Measurements from ENCODE around the gene GLE1. TPM values are rescaled to one million over a fixed set of nuclear protein-coding genes. Genes with fewer than 3 reads are reported as not detected.

Gene GLE1
- total and polyA plus RNA-seq, 2 donors (not counting 3 experiments of a cell fraction or from before 2014, with no cell fraction given): 13.0 to 22.6 TPM

DNA sequence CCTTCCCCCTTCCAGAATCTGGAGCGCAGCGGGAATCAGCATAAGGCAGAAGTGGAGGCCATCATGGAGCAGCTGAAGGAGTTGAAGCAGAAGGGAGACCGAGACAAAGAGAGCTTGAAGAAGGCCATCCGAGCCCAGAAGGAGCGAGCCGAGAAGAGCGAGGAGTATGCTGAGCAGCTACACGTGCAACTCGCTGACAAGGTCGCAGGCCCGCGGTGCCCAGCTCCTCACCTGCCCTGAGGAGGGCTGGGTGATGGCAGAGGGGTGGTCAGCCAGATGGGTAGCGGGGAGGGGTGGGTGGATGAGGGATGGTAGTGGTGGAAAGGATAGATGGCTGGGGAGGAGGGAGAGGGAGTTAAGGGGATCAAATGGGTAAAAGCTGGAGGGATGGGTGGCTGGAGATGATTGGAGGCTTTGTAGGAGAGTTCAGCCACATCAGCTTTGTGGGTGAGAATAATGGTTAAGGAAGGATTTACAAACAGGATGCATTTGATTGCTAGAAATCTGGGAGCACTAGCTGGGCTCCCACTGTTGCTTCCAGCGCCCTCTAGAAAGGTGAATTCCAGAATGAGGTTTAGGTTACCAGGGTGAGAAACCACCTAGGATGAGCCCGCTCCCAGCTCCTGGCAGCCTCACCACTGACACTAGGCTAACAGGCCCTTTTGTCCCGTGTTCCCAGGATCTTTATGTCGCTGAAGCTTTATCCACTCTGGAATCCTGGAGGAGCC, 19.7 kb upstream of the GLE1 start:
- Histone ChIP-seq H3K36me3 (ENCODE audit: control insufficient read depth in 2 of 2, extremely low read depth in 1 of 2, insufficient read depth in 2 of 2, low read length in 2 of 2) (peaks cover 10 to 32% of the 10 kb centered on the region in 2 experiments), H3K9me1 (replicated peaks; ENCODE audit: control insufficient read depth, extremely low read depth, insufficient read depth, low read length) (no peaks in the 10 kb centered on the region), H3K4me2 (ENCODE audit: insufficient read depth, low read length) (no peak overlapping the region), H3K27me3 (ENCODE audit: control insufficient read depth in 2 of 2, insufficient read depth in 2 of 2, low read length in 2 of 2) (no peaks in the 10 kb centered on the region), H3K4me3 (replicated peaks in 1 of 3; ENCODE audit: insufficient read depth in 1 of 3, low read depth in 1 of 3, low read length in 3 of 3) (no peak overlapping the region), H3K4me1 (ENCODE audit: control insufficient read depth, extremely low read depth, insufficient read depth, low read length) (no peaks in the 10 kb centered on the region), H3K9ac (replicated peaks; ENCODE audit: extremely low read depth, insufficient read depth, low read length) (no peak overlapping the region), H3K79me2 (ENCODE audit: control insufficient read depth, insufficient read depth, low read length) (no peaks in the 10 kb centered on the region), H3K9me3 (replicated peaks; ENCODE audit: control insufficient read depth, insufficient read depth, low read length) (no peaks in the 10 kb centered on the region), H3K27ac (ENCODE audit: insufficient read depth, low read depth, low read length) (no peak overlapping the region), H2AFZ (ENCODE audit: low read depth, low read length) (no peak overlapping the region), H4K20me1 (replicated peaks; ENCODE audit: control insufficient read depth, extremely low read depth, insufficient read depth, low read length) (no peaks in the 10 kb centered on the region)
- dilution Hi-C loops (cut with MboI; ENCODE audit: extremely low pct_ligation_motif_present, low sequenced_read_pairs): no loop called here
- FAIRE-seq: no peak
- no peak for DNase-seq (ENCODE audit: low read depth, low spot score)
- BruUV-seq (replicated peaks): no TSS peak
- intact Hi-C loops (cut with micrococcal nuclease): no loop called here
- ChIA-PET CTCF (interaction anchor here (0.6 to 1.3 kb wide), 3 partner anchors 16 to 688 kb away, joined by 3 to 6 read pairs (median 3); no protein-coding TSS in a partner anchor), POLR2A (interaction anchor here (0.6 to 1.8 kb wide), 3 partner anchors 10 to 420 kb away, joined by 3 to 4 read pairs (median 3); no protein-coding TSS in a partner anchor)
- TF ChIP-seq POLR2A (IDR thresholded peaks at IDR 0.05; ENCODE audit: low read depth, low read length) (no peak), GATA2 (IDR thresholded peaks at IDR 0.05; ENCODE audit: insufficient read depth, insufficient read length, low read depth, low read length) (no peak), MYC (IDR thresholded peaks at IDR 0.05; ENCODE audit: low read depth, low read length) (no peak), EZH2 (IDR thresholded peaks at IDR 0.05; ENCODE audit: borderline replicate concordance, low read depth, low read length, severe bottlenecking) (no peak), JUN (IDR thresholded peaks at IDR 0.05; ENCODE audit: borderline replicate concordance, insufficient read depth, insufficient read length, low read depth) (no peak), POLR2AphosphoS5 (IDR thresholded peaks at IDR 0.05; ENCODE audit: insufficient read depth, low read depth, low read length) (no peak), FOS (IDR thresholded peaks at IDR 0.05; ENCODE audit: borderline replicate concordance, insufficient read depth, low read length) (no peak)
- TF ChIP-seq, protein P1, sequence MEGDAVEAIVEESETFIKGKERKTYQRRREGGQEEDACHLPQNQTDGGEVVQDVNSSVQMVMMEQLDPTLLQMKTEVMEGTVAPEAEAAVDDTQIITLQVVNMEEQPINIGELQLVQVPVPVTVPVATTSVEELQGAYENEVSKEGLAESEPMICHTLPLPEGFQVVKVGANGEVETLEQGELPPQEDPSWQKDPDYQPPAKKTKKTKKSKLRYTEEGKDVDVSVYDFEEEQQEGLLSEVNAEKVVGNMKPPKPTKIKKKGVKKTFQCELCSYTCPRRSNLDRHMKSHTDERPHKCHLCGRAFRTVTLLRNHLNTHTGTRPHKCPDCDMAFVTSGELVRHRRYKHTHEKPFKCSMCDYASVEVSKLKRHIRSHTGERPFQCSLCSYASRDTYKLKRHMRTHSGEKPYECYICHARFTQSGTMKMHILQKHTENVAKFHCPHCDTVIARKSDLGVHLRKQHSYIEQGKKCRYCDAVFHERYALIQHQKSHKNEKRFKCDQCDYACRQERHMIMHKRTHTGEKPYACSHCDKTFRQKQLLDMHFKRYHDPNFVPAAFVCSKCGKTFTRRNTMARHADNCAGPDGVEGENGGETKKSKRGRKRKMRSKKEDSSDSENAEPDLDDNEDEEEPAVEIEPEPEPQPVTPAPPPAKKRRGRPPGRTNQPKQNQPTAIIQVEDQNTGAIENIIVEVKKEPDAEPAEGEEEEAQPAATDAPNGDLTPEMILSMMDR (IDR thresholded peaks at IDR 0.05; ENCODE audit: extremely low read depth in 1 of 2, insufficient read depth in 1 of 2, low read depth in 1 of 2, low read length in 2 of 2): no peak
- TF ChIP-seq, protein P2, sequence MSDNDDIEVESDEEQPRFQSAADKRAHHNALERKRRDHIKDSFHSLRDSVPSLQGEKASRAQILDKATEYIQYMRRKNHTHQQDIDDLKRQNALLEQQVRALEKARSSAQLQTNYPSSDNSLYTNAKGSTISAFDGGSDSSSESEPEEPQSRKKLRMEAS (IDR thresholded peaks at IDR 0.05; ENCODE audit: insufficient read depth, insufficient read length): no peak

All from endothelial cell of umbilical vein (primary cell).